Adipose tissue (tissue), 3 donors: ENCODE measurements around the gene SNX25. TPM values are rescaled to one million over a fixed set of nuclear protein-coding genes. Genes with fewer than 3 reads are reported as not detected.

Experiments used
- H3K27ac ChIP-seq: one replicate; pipeline ENCODE4 v1.5.1; 2013; ENCODE audit warnings: low read depth, low read length
- WGBS, 3 donors: extraction: QIAGEN DNeasy Blood & Tissue Kit; methylation state at CpG; one replicate each; pipeline ENCODE4 v1.1.7; 2013; 5-methylcytosine and 5-hydroxymethylcytosine counted together
- polyA plus RNA-seq, 3 donors: library from polyadenylated mRNA; stranded (reverse); fragments of 200-250 nt; gene quantifications; one replicate each; pipeline ENCODE4 v1.2.3, GENCODE V29; 2013
- donor health status: healthy with polysubstance abuse.
- donor health status: Bipolar disorder and iron deficiency.
- donor health status: healthy.

Gene SNX25
- polyA plus RNA-seq, 3 donors, result 4.3 to 7.4 (median 5.5) TPM

DNA sequence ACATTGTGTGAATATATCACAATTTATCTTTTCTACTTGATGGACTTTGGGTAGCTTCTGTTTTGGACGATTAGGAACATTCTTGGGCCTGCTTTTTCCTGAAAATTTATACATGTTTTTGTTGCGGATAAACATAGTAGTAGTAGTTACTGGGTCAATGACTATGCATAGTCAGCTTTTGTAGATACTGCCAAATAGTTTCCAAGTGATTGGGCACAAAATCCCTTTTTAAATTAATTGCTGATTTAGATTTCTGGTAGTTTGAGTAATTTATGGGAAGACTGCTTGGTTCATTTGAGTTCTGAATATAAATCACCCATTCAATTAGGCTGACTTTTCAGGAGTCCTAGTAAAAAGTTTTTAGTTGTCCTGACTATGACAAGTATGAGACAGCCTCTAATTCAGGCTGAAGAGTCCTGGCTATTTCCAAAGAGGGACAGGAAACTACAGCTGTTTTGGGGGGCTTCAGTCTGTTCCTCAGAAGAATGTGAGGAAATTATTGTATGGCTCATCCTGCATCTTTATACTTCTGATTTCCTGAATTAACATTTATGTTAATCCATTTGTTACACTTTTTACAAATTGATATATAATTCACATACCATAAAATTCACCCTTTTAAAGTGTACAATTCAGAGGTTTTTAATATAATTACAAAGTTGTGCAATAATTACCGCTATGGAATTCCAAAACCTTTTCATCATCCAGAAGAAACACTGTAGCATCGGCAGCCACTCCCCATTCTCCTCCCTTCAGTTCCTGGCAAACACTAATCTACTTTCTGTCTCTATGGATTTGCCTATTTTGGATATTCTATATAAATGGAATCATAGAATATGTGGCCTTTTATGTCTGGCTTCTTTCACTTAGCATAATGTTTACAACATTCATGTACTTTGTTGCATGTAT, 172.1 kb downstream of the SNX25 start:
- WGBS, 3 donors, result 40 to 54% (median 42%) methylated on average over 4 of the region's 4 CpGs
- H3K27ac ChIP-seq, result no peak overlapping the region

GRCh38 chr4:185382754-185383153, 173.4 kb downstream of the SNX25 start:
- no peak overlapping the region for H3K27ac ChIP-seq

- 36 to 99% (median 95%) methylated on average over 4 of the region's 4 CpGs for WGBS, 3 donors
- no peak overlapping the region for H3K27ac ChIP-seq
These were observed 174.1 kb downstream of the SNX25 start for GRCh38 chr4:185383451-185383850.

- WGBS, 3 donors, result 87 to 96% (median 89%) methylated on average over 2 of the region's 2 CpGs
- H3K27ac ChIP-seq, result no peak overlapping the region
These were observed 174.7 kb downstream of the SNX25 start for GRCh38 chr4:185384061-185384460.

GRCh38 chr4:185384930-185385331, 175.5 kb downstream of the SNX25 start:
- 6 to 57% (median 7%) methylated on average over 10 of the region's 10 CpGs for WGBS, 3 donors
- no peak overlapping the region for H3K27ac ChIP-seq

DNA sequence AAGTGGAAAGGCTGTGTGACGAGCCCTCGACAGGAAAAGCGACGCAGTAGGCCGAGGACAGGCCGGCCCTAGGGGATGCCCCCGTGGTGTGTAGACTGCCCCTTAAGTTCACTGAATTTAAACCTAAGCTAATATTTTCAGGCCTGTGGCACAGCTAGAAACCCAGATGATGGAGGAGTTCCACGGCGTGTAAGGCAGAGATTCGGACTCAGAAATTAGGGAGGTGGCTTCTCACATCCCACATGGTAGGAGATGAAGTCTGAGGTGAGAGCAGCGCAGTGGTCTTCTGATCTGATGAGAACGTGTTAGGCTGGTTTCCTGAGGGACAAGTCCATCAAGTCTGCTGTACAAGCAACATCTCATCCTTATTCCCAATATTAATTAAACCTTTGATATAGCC, 178.6 kb downstream of the SNX25 start:
- H3K27ac ChIP-seq, result no peak overlapping the region
- 95 to 97% (median 96%) methylated on average over 12 of the region's 12 CpGs for WGBS, 3 donors

DNA sequence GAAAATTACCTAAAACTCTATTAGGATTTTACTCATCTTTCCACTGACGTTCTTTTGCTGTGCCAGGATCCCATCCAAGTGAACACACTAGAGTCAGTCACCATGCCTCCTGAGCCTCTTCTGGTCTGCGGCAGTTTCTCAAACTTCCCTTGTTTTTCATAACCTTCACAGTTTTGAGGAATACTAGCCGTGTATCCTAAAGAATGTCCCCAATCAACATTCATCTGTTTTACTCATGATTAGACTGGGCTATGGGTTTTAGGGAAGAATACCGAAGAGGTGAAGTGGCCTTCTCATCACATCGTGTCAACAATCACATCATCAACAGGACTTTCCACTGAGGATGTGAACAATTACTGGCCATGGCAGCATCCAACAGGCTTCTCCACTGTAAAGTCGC, 181.5 kb downstream of the SNX25 start:
- 92 to 97% (median 95%) methylated on average over 6 of the region's 6 CpGs for WGBS, 3 donors

DNA sequence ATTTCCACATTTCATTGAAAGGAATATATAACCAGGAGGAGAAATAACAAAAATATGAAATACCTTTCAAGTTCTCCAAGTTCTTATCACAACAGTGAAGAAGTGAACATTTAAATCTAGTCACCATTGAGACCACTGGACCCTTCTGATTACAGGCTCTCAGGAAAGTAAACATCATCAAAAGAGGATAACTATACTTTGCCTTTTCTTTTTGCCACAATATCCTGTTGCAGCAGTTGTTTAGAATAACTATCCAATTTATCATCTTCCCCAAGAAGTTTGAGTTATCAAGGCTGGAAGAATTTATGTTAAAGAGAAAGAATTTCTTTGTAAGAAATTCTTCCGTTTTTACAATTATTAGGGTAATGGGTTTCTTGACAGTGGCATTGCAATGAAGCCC, 182.8 kb downstream of the SNX25 start:
- no peak overlapping the region for H3K27ac ChIP-seq
- 90 to 95% (median 91%) methylated on average over 1 of the region's 1 CpG for WGBS, 3 donors

More for the DNA sequence above, 181.5 kb downstream of the SNX25 start:
- no peak overlapping the region for H3K27ac ChIP-seq

- no peak overlapping the region for H3K27ac ChIP-seq
- 51 to 54% (median 53%) methylated on average over 12 of the region's 12 CpGs for WGBS, 3 donors
These were observed 185.3 kb downstream of the SNX25 start for GRCh38 chr4:185394568-185395237.

DNA sequence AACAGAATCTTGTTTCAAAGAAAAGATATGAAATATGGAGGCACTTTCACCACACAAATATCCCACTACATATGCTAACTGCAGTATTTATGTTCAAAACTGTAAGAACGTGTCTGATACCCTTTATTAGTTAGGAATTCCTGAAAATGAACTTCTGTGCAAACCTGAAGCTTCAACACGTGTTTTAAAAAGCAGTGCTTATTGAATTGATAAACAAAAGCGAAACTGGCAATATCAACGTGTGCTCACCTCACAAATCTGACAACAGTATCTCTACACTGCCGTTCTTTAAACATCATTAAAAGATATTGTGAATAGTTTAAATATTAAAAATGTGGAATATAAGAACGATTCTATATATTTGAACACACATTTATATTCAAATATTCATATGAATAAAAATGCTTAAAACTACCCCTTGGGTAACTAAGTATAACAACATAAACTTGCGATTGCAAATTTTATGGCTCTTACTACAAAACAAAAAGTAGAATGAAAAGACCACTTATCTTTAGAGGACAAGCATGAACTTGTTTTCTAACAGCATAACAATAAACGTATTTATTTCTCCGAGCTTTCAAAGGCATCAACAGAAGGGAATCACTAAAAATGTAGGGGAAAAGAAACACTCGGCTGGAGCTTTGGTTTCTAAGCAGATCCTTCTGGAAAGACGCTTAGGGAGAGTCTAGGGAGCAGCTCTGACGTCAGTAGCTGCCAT, 186.0 kb downstream of the SNX25 start, which contains the start of gene LRP2BP:
Gene LRP2BP (minus strand): TSS at position 687 of the 718 bp plus-strand sequence. CDS start 17,738 bp downstream, outside the sequence.
- WGBS, 3 donors, result 3 to 7% (median 4%) methylated on average over 12 of the region's 12 CpGs
- H3K27ac ChIP-seq, result peak within 1 kb of the TSS; percentile 98

GRCh38 chr4:185395956-185396723, 186.7 kb downstream of the SNX25 start:
- WGBS, 3 donors, result 0% methylated on average over 91 to 98 of the region's 98 CpGs
- peak overlapping the region; percentile 98 for H3K27ac ChIP-seq

GRCh38 chr4:185396724-185397385, 187.5 kb downstream of the SNX25 start, which contains the start of gene ANKRD37:
Gene ANKRD37 (plus strand): TSS chr4:185396841. CDS start chr4:185396924, 83 bp downstream.
- WGBS, 3 donors, result 4 to 15% (median 10%) methylated on average over 34 to 38 of the region's 38 CpGs
- peak within 1 kb of the TSS; percentile 98 for H3K27ac ChIP-seq

GRCh38 chr4:185398618-185399017, 189.2 kb downstream of the SNX25 start:
- WGBS, 3 donors, result 34 to 40% (median 40%) methylated on average over 2 of the region's 2 CpGs
- H3K27ac ChIP-seq, result no peak overlapping the region

DNA sequence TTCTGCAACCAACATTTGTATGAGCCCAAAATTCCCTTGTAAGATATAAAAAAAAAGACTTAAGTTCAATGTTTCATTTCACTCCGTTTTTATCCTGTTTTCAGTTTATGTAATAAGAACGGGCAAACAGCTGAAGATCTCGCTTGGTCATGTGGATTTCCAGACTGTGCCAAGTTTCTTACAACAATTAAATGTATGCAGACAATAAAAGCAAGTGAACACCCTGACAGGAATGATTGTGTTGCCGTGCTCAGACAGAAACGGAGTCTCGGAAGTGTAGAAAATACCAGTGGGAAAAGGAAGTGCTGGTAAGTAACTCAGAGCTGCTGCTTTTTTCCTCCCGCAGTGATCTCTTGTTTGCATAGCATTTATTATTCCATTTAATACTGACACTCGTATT, 190.1 kb downstream of the SNX25 start:
- no peak overlapping the region for H3K27ac ChIP-seq
- 29 to 75% (median 69%) methylated on average over 8 of the region's 8 CpGs for WGBS, 3 donors

GRCh38 chr4:185404031-185404430, 194.6 kb downstream of the SNX25 start:
- WGBS, 3 donors, result 97 to 98% (median 97%) methylated on average over 4 of the region's 4 CpGs
- H3K27ac ChIP-seq, result no peak overlapping the region

DNA sequence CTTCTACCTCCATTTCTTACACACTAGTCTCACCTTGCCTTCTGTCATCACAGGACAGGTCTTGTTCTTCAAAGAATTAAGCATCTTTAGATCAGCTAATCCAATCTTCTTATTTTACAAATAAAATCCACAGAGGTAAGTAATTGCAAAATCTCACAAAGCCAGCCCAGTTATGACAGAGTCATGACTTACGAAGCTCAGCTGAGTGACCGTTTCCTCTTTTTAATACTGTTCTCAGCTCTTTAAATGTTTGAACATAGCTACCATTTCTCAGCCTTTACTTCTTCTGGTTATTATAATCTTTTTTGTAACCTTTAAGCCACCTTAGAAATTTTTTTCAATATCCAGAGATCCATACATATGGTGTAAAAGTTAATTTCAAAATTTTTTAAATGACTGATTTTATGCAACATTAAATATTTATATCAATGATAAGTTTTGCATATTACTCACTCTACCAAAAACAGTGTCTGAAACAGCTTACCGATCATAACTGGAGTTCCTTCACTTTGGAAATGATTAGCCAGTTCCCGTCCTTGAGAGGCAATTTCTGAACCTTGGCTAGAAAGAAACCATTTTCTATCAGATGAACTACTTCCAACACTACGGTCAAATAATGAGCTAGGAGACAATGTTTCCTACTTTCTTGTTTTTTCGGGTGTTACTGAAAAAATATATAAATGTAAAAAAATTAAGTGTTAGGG, 196.1 kb downstream of the SNX25 start:
- H3K27ac ChIP-seq, result no peak overlapping the region
- 56 to 86% (median 84%) methylated on average over 6 of the region's 6 CpGs for WGBS, 3 donors

- 90 to 95% (median 92%) methylated on average over 2 of the region's 2 CpGs for WGBS, 3 donors
- no peak overlapping the region for H3K27ac ChIP-seq
These were observed 199.0 kb downstream of the SNX25 start for GRCh38 chr4:185408432-185408831.
